ENCODE data around the gene ANKMY1. TPM values are rescaled to one million over a fixed set of nuclear protein-coding genes. Genes with fewer than 3 reads are reported as not detected.

ANKMY1 gene
- total RNA-seq, 4 donors from 2014 or later = 8.2 to 23.8 (median 17.1) TPM

DNA sequence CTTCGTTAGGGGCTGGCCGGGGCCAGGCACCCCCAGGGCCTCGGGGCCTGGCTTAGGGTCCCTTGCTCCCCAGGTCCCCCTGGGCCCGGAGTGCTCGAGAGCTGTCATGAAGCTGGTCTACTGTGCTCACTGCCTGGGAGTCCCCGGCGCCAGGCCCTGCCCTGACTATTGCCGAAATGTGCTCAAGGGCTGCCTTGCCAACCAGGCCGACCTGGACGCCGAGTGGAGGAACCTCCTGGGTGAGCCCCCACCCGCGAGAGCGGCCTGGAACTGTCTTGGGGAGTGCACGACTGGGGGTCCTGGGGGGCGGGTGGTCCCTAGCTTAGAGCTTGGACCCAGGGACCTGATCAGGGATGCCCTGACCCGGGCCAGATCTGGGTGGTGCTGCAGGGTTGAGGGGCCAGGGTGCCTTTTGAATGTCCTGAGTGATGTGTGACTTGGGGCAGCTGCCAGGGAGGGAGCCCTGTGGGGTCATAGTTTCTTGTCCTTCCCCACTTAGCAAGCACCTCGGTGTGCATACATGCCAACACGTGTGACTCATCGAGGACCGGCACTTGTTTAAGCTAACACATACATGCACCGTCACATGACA, 94.4 kb downstream of the ANKMY1 start:
- intact Hi-C loops (cut with DNase I) = no loop called here
- 80% methylated on average over 1 of the region's 22 CpGs; no CpG with 5 or more reads in 1 of the 2 donors for WGBS, 2 donors
- H3K27me3 ChIP-seq = no peaks in the 10 kb centered on the region
- peaks cover 7 to 91% (median 7%) of the 10 kb centered on the region in 3 donors for H3K36me3 ChIP-seq
- no peak overlapping the region for H3K4me3 ChIP-seq
- H3K27ac ChIP-seq = no peak overlapping the region
- TF ChIP-seq, protein P1, sequence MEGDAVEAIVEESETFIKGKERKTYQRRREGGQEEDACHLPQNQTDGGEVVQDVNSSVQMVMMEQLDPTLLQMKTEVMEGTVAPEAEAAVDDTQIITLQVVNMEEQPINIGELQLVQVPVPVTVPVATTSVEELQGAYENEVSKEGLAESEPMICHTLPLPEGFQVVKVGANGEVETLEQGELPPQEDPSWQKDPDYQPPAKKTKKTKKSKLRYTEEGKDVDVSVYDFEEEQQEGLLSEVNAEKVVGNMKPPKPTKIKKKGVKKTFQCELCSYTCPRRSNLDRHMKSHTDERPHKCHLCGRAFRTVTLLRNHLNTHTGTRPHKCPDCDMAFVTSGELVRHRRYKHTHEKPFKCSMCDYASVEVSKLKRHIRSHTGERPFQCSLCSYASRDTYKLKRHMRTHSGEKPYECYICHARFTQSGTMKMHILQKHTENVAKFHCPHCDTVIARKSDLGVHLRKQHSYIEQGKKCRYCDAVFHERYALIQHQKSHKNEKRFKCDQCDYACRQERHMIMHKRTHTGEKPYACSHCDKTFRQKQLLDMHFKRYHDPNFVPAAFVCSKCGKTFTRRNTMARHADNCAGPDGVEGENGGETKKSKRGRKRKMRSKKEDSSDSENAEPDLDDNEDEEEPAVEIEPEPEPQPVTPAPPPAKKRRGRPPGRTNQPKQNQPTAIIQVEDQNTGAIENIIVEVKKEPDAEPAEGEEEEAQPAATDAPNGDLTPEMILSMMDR (IDR thresholded peaks at IDR 0.05) = no peak
- TF ChIP-seq POLR2A (IDR thresholded peaks at IDR 0.05) = no peak
- no peaks in the 10 kb centered on the region for H3K9me3 ChIP-seq
- no peak for DNase-seq
- H3K4me1 ChIP-seq = peaks cover 0 to 22% (median 6%) of the 10 kb centered on the region in 3 donors

DNA sequence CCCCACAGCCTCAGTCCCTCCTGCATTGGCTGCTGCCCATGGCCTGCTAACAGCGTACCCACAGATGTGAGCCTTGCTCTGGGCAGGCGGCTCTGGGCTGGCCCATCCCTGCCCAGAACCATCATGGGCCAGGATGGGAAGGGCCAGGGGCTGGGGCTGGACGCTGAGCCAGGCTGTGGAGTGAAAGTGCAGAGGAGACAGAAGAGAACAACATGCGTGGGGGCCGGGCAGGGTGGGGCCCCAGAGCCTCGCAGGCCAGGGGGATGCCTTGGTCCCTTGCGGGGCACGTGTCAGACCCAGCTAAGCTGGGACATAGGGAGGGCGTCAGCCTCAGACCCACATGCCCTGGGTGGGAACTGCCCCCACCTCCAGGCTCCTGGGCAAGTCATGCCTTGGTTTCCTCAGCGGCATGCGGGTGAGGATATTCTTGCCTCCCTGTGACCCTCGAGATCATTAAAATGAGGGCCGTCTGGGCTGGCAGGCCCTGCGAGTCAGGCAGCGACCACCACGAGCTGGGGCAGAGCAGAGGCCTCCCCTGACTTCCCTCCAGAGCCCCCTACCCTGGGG, 95.0 kb downstream of the ANKMY1 start:
- no peak for TF ChIP-seq POLR2A (IDR thresholded peaks at IDR 0.05)
- TF ChIP-seq, protein P1 (IDR thresholded peaks at IDR 0.05) = no peak
- WGBS, 2 donors = 78 to 100% methylated on average over 1 to 10 of the region's 16 CpGs
- Histone ChIP-seq H3K36me3 (peaks cover 7 to 91% (median 7%) of the 10 kb centered on the region in 3 donors), H3K27me3 (no peaks in the 10 kb centered on the region), H3K4me3 (no peak overlapping the region), H3K9me3 (no peaks in the 10 kb centered on the region), H3K27ac (no peak overlapping the region), H3K4me1 (peaks cover 2 to 22% (median 12%) of the 10 kb centered on the region in 3 donors)
- intact Hi-C loops (cut with DNase I) = no loop called here
- no peak for DNase-seq

DNA sequence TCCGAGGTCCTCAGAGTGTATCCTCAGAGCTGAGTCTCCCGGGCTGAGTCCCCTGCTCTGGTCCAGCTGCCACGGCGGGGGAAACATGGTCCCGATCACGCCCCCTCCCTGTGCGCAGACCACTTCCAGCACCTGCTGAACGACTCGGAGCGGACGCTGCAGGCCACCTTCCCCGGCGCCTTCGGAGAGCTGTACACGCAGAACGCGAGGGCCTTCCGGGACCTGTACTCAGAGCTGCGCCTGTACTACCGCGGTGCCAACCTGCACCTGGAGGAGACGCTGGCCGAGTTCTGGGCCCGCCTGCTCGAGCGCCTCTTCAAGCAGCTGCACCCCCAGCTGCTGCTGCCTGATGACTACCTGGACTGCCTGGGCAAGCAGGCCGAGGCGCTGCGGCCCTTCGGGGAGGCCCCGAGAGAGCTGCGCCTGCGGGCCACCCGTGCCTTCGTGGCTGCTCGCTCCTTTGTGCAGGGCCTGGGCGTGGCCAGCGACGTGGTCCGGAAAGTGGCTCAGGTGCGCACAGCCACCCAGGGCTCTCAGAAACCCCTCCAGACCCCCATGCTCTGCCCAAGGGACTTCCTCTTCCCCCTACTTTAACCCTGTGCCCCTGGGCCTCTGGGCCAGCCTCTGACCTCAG, 95.6 kb downstream of the ANKMY1 start:
- TF ChIP-seq, protein P1 (IDR thresholded peaks at IDR 0.05) = no peak
- TF ChIP-seq POLR2A (IDR thresholded peaks at IDR 0.05) = no peak
- WGBS, 2 donors = 100% methylated on average over 1 of the region's 41 CpGs; no CpG with 5 or more reads in 1 of the 2 donors
- no peaks in the 10 kb centered on the region for H3K9me3 ChIP-seq
- peaks cover 8 to 22% (median 17%) of the 10 kb centered on the region in 3 donors for H3K4me1 ChIP-seq
- intact Hi-C loops (cut with DNase I) = no loop called here
- no peak for DNase-seq
- peaks cover 7 to 88% (median 7%) of the 10 kb centered on the region in 3 donors for H3K36me3 ChIP-seq
- H3K27me3 ChIP-seq = peaks cover 0 to 3% (median 0%) of the 10 kb centered on the region in 4 donors
- no peak overlapping the region for H3K4me3 ChIP-seq
- no peak overlapping the region for H3K27ac ChIP-seq

DNA sequence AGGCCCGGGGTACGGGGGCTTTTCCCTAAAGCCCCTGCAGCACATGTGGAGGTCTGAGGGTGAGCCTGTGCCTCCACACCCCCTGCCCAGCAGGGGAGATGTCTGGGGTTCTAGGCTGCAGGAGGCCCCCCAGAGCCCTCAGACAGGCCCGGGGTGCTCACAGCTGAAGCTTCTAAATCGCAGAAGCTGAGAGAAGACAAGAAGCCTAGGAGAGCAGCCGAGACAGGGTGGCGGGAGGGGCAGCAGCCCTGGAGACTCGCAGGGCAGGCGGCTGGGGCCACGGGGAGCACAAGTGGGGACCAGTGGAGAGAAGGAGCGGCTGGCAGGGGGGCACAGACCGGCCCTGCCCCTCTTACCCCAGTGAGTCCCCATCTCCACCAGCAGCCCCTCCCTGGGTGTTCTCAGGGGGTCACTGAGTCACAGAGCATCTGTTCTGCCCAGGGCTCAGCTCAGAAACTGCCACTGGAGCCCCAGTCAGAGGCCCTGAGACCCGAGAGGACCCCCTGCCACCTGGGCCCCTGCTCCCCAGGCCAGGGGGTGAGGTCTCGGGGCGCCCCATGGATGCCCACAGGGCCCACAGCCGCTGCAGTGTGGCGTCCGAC, 96.2 kb downstream of the ANKMY1 start:
- H3K36me3 ChIP-seq = peaks cover 7 to 81% (median 7%) of the 10 kb centered on the region in 3 donors
- no peak for DNase-seq
- H3K27me3 ChIP-seq = peaks cover 0 to 9% (median 0%) of the 10 kb centered on the region in 4 donors
- WGBS, 2 donors = 84 to 93% methylated on average over 3 to 13 of the region's 17 CpGs
- intact Hi-C loops (cut with DNase I) = no loop called here
- H3K4me3 ChIP-seq = no peak overlapping the region
- no peaks in the 10 kb centered on the region for H3K9me3 ChIP-seq
- H3K4me1 ChIP-seq = peaks cover 14 to 27% (median 22%) of the 10 kb centered on the region in 3 donors
- no peak overlapping the region for H3K27ac ChIP-seq
- TF ChIP-seq, protein P1 (IDR thresholded peaks at IDR 0.05) = no peak
- TF ChIP-seq POLR2A (IDR thresholded peaks at IDR 0.05) = no peak
